ENCODE results near the gene ZNF582.

DNA sequence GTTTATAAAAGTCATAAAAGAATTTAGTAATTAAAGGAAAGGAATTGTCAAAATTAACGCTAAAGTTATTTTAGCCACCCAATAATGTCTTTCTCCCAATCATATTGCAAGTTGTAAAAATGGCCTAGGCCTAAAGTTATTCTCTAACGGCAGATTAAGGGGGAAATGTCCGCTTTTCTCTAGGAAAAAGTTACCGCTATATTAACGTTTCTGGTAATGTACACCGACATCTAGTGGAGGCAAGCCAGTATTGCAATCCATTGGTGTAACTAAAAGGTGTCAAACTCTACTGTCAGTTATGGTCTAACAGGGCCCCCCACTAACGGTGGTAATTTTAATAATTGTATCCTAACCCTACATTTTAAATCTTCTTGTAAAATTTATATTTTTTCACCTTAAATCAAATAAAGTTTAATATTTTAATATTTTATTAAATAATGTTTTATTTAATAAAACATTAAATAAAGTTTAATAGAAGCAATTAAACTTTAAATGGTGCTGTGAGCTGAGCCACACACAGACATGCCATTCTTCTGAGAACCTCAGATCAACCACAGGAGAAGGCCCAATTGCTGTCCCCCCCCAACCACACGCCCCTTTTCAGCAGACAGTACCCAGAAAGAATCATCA lies 42.8 kb downstream of the ZNF582 start:
- TF ChIP-seq POLR2A (IDR thresholded peaks at IDR 0.05) = no peak
- TF ChIP-seq, protein P1, sequence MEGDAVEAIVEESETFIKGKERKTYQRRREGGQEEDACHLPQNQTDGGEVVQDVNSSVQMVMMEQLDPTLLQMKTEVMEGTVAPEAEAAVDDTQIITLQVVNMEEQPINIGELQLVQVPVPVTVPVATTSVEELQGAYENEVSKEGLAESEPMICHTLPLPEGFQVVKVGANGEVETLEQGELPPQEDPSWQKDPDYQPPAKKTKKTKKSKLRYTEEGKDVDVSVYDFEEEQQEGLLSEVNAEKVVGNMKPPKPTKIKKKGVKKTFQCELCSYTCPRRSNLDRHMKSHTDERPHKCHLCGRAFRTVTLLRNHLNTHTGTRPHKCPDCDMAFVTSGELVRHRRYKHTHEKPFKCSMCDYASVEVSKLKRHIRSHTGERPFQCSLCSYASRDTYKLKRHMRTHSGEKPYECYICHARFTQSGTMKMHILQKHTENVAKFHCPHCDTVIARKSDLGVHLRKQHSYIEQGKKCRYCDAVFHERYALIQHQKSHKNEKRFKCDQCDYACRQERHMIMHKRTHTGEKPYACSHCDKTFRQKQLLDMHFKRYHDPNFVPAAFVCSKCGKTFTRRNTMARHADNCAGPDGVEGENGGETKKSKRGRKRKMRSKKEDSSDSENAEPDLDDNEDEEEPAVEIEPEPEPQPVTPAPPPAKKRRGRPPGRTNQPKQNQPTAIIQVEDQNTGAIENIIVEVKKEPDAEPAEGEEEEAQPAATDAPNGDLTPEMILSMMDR (IDR thresholded peaks at IDR 0.05 in 4 of 5, conservative IDR thresholded peaks at IDR 0.05 in 1 of 5) = peak; percentile 59 to 86 (median 77)

All from gastrocnemius medialis (tissue), 4 donors.